Stomach (tissue), 4 donors: ENCODE measurements around the gene HHLA2.

Source experiments
- CTCF ChIP-seq, 7 experiments: fragments of 450-650 bp in 4 of 7; fragments of 200-600 bp in 3 of 7; sonication (generic) in 3 of 7; IDR thresholded peaks; one replicate each; pipeline ENCODE4 v1.5.1; 2016 to 2019; ENCODE audit warnings: antibody characterized with exemption in 7 of 7, control low read depth in 2 of 7, mild to moderate bottlenecking in 1 of 7
- POLR2A ChIP-seq, 4 donors: fragments of 450-650 bp; IDR thresholded peaks; one replicate each; pipeline ENCODE4 v1.6.1; 2016; ENCODE audit warnings: antibody characterized with exemption in 4 of 4, control low read depth in 2 of 4, mild to moderate bottlenecking in 1 of 4, moderate library complexity in 1 of 4
- POLR2AphosphoS5 ChIP-seq, 3 donors: sonication (generic); formaldehyde crosslinking; IDR thresholded peaks; one replicate each; pipeline ENCODE4 v1.6.1; 2016; ENCODE audit warnings: antibody characterized with exemption in 3 of 3

GRCh38 chr3:108345492-108346205, 49.3 kb downstream of the HHLA2 start:
- TF ChIP-seq CTCF (IDR thresholded peaks at IDR 0.05) (no peak), POLR2AphosphoS5 (IDR thresholded peaks at IDR 0.05) (no peak), POLR2A (IDR thresholded peaks at IDR 0.05) (no peak)
